ENCODE results near the gene LINGO3.

DNA sequence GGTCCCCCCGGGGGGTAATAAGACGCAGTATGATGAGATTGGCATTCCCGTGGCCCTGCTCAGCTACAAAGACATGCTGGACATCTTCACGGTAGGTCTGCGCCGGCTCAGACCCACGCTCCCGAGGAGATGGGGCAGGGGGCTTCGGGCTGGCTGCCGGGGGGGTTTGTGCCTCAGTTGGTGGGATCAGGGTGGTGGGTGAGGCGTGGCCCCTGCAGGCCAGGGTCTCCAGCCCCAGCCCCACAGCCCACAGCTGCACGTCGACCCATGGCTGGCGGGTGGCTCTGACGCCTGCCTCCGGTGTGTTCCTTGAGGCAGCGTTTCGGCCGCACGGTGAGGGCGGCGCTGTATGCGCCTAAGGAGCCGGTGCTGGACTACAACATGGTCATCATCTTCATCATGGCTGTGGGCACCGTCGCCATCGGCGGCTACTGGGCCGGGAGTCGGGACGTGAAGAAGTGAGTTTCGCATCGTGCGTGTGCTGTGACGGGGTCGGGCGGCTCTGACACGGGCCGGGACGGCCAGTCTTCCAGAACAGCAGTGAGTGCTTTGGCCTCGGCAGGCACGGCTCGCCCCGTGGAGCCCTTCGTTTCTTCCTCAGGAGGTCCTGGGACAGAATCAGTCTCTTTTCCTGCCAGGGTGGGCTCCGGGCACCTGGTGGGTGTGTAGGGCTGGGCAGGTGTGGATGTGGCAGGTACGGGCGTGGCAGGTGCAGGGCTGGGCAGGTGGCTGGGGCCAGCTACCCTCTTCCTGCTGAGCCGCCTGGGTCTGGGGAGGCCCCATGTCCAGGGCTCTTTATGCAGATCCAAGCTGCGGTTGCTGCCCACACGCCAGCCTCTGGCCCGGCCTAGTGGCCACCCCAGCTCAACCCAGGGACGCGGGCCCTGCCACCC is 31.0 kb upstream of the LINGO3 start:
- TF ChIP-seq, protein P1, sequence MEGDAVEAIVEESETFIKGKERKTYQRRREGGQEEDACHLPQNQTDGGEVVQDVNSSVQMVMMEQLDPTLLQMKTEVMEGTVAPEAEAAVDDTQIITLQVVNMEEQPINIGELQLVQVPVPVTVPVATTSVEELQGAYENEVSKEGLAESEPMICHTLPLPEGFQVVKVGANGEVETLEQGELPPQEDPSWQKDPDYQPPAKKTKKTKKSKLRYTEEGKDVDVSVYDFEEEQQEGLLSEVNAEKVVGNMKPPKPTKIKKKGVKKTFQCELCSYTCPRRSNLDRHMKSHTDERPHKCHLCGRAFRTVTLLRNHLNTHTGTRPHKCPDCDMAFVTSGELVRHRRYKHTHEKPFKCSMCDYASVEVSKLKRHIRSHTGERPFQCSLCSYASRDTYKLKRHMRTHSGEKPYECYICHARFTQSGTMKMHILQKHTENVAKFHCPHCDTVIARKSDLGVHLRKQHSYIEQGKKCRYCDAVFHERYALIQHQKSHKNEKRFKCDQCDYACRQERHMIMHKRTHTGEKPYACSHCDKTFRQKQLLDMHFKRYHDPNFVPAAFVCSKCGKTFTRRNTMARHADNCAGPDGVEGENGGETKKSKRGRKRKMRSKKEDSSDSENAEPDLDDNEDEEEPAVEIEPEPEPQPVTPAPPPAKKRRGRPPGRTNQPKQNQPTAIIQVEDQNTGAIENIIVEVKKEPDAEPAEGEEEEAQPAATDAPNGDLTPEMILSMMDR (IDR thresholded peaks at IDR 0.05), result no peak
- TF ChIP-seq POLR2A (IDR thresholded peaks at IDR 0.05) (no peak), POLR2AphosphoS5 (IDR thresholded peaks at IDR 0.05) (no peak)

All from suprapubic skin (tissue), 4 donors.